ENCODE data around the gene CEP290.

The CEP290 gene

GRCh38 chr12:88181881-88182280 is 40.0 kb upstream of the CEP290 start:
- no peak overlapping the region for H3K4me3 ChIP-seq (ENCODE audit: low read length)
- no peak for DNase-seq (ENCODE audit: low read depth)
- no peak for TF ChIP-seq CTCF (IDR thresholded peaks at IDR 0.05; ENCODE audit: insufficient read depth, low read depth, low read length, missing control alignments)

GRCh38 chr12:88179436-88180014 is 37.6 kb upstream of the CEP290 start:
- no peak overlapping the region for H3K4me3 ChIP-seq (ENCODE audit: low read length)
- DNase-seq (ENCODE audit: low read depth) = no peak
- TF ChIP-seq CTCF (IDR thresholded peaks at IDR 0.05; ENCODE audit: insufficient read depth, low read depth, low read length, missing control alignments) = no peak

- DNase-seq (ENCODE audit: low read depth) = no peak
- no peak overlapping the region for H3K4me3 ChIP-seq (ENCODE audit: low read length)
- no peak for TF ChIP-seq CTCF (IDR thresholded peaks at IDR 0.05; ENCODE audit: insufficient read depth, low read depth, low read length, missing control alignments)
These were observed 33.7 kb upstream of the CEP290 start for GRCh38 chr12:88175544-88175943.

GRCh38 chr12:88172844-88173407 is 31.0 kb upstream of the CEP290 start:
- no peak overlapping the region for H3K4me3 ChIP-seq (ENCODE audit: low read length)
- TF ChIP-seq CTCF (IDR thresholded peaks at IDR 0.05; ENCODE audit: insufficient read depth, low read depth, low read length, missing control alignments) = no peak
- DNase-seq (ENCODE audit: low read depth) = peak; percentile 41

- no peak for DNase-seq (ENCODE audit: low read depth)
- TF ChIP-seq CTCF (IDR thresholded peaks at IDR 0.05; ENCODE audit: insufficient read depth, low read depth, low read length, missing control alignments) = no peak
- H3K4me3 ChIP-seq (ENCODE audit: low read length) = no peak overlapping the region
These were observed 25.5 kb upstream of the CEP290 start for GRCh38 chr12:88167384-88167783.

- TF ChIP-seq CTCF (IDR thresholded peaks at IDR 0.05; ENCODE audit: insufficient read depth, low read depth, low read length, missing control alignments) = no peak
- no peak for DNase-seq (ENCODE audit: low read depth)
- H3K4me3 ChIP-seq (ENCODE audit: low read length) = no peak overlapping the region
These were observed 24.3 kb upstream of the CEP290 start for GRCh38 chr12:88166179-88166578.

- no peak for DNase-seq (ENCODE audit: low read depth)
- TF ChIP-seq CTCF (IDR thresholded peaks at IDR 0.05; ENCODE audit: insufficient read depth, low read depth, low read length, missing control alignments) = no peak
- H3K4me3 ChIP-seq (ENCODE audit: low read length) = no peak overlapping the region
These were observed 21.5 kb upstream of the CEP290 start for GRCh38 chr12:88163371-88163770.

All from epithelial cell of esophagus (primary cell).